A673 (cell line): ENCODE data around the gene ZBTB32.

ENCODE experiments used
- EZH2 ChIP-seq: fragments of 200-600 bp; sonication (generic); IDR thresholded peaks from 2 replicates; pipeline ENCODE4 v1.6.1; 2017; ENCODE audit warnings: borderline replicate concordance, low read depth, mild to moderate bottlenecking, mixed read lengths, antibody characterized with exemption, low read length; ENCODE audit not compliant: poor library complexity, severe bottlenecking
- TF ChIP-seq, protein P1 (sequence below): fragments of 300-800, 200-600 bp; sonication (generic); conservative IDR thresholded peaks from 2 replicates; pipeline ENCODE4 v1.5.1; 2017; ENCODE audit warnings: low read depth, mild to moderate bottlenecking, antibody characterized with exemption, low read length, moderate library complexity, mixed read lengths

DNA sequence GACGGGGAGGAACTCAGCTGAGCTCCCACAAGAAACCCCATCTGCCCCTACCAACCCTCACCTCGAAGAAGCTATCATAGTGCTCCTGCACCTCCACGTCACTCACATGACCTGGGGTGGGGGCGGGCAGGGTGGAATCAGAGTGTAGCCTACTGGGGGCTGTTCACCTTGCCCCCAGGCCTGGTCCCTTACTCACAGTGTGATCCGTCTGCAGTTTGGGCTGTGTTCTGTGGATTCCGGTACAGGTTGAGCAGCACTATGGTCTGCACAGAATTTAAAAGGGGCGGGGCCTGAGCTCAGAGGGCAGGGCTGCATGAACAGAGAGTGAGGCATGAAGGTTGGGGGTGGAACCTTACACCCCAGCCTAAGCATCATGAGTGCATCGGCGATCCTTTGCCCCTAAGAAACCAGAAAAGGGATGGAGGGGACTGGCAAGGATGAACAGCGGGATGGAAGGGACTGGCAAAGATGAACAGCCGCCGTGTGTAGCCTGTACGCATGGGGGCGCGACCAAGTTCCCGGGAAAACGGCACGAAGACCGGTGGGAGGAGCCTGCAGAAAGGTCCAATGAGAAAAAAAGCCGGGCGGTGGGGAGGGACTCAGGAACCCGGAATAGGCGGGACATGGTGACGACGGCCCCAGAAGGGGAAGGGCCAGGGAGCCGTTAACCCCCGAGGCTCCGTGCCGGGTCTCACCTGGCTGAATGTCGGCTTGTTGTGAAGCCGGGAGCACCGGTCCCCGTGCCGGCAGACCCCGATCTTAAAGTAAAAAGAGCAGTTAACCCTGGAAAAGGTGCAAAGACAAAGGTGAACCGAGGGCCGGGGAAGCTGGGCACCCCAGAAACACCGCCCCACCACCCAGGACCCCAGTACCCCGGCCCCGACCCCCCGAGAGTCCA lies 40.3 kb downstream of the ZBTB32 start:
- TF ChIP-seq, protein P1, sequence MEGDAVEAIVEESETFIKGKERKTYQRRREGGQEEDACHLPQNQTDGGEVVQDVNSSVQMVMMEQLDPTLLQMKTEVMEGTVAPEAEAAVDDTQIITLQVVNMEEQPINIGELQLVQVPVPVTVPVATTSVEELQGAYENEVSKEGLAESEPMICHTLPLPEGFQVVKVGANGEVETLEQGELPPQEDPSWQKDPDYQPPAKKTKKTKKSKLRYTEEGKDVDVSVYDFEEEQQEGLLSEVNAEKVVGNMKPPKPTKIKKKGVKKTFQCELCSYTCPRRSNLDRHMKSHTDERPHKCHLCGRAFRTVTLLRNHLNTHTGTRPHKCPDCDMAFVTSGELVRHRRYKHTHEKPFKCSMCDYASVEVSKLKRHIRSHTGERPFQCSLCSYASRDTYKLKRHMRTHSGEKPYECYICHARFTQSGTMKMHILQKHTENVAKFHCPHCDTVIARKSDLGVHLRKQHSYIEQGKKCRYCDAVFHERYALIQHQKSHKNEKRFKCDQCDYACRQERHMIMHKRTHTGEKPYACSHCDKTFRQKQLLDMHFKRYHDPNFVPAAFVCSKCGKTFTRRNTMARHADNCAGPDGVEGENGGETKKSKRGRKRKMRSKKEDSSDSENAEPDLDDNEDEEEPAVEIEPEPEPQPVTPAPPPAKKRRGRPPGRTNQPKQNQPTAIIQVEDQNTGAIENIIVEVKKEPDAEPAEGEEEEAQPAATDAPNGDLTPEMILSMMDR = peak; percentile 53
- TF ChIP-seq EZH2 = no peak
